Liver (tissue), 3 donors: ENCODE data around the gene VIP.

Experiments used
- CTCF ChIP-seq: fragments of 150-350 bp; IDR thresholded peaks from 2 replicates; pipeline ENCODE4 v1.5.1; 2017; ENCODE audit warnings: improper control_type of control experiment, low read depth, low read length; ENCODE audit not compliant: missing input control
- EGR1 ChIP-seq, 2 donors: IDR thresholded peaks; 2 replicates each; pipeline ENCODE4 v1.6.1; 2016 to 2018; ENCODE audit warnings: antibody characterized with exemption in 2 of 2, low read depth in 2 of 2
- FOXA1 ChIP-seq: IDR thresholded peaks from 2 replicates; pipeline ENCODE4 v1.6.1; 2016; ENCODE audit warnings: antibody characterized with exemption
- GABPA ChIP-seq, 2 donors: IDR thresholded peaks in 1 of 2; conservative IDR thresholded peaks in 1 of 2; 2 replicates each; pipeline ENCODE4 v1.6.1; 2016; ENCODE audit warnings: antibody characterized with exemption in 2 of 2, mild to moderate bottlenecking in 1 of 2, moderate library complexity in 1 of 2
- MAX ChIP-seq: IDR thresholded peaks from 2 replicates; pipeline ENCODE4 v1.6.1; 2016; ENCODE audit warnings: antibody characterized with exemption
- RAD21 ChIP-seq, 2 donors: IDR thresholded peaks; 2 replicates each; pipeline ENCODE4 v1.6.1; 2016; ENCODE audit warnings: antibody characterized with exemption in 2 of 2, mild to moderate bottlenecking in 2 of 2
- REST ChIP-seq: IDR thresholded peaks from 2 replicates; pipeline ENCODE4 v1.6.1; 2016; ENCODE audit warnings: antibody characterized with exemption, mild to moderate bottlenecking
- SP1 ChIP-seq: IDR thresholded peaks from 2 replicates; pipeline ENCODE4 v1.6.1; 2018; ENCODE audit warnings: antibody characterized with exemption, mild to moderate bottlenecking
- TAF1 ChIP-seq: conservative IDR thresholded peaks from 2 replicates; pipeline ENCODE4 v1.6.1; 2016; ENCODE audit warnings: antibody characterized with exemption, mild to moderate bottlenecking
- ZBTB33 ChIP-seq: IDR thresholded peaks from 2 replicates; pipeline ENCODE4 v1.6.1; 2016; ENCODE audit warnings: antibody characterized with exemption
- donor health status: healthy.
- donor health status: healthy.

- no peak for TF ChIP-seq CTCF
- TF ChIP-seq SP1, result no peak
- TF ChIP-seq TAF1, result no peak
- no peak for TF ChIP-seq EGR1 (IDR thresholded peaks at IDR 0.05; ENCODE audit: low read depth in 2 of 2)
- TF ChIP-seq RAD21 (IDR thresholded peaks at IDR 0.05), result no peak
- TF ChIP-seq ZBTB33, result no peak
- TF ChIP-seq FOXA1, result no peak
- TF ChIP-seq MAX, result no peak
- no peak for TF ChIP-seq GABPA (IDR thresholded peaks at IDR 0.05 in 1 of 2, conservative IDR thresholded peaks at IDR 0.05 in 1 of 2)
- TF ChIP-seq REST, result no peak
Observed at GRCh38 chr6:152745509-152746171, 5.0 kb upstream of the VIP start.
